HG03558 (cell line): ENCODE measurements around the gene CAMTA1.

Source experiments
- ATAC-seq: cut with Tn5 transposase; IDR thresholded peaks from one replicate; pipeline ENCODE4 v1.9.1; 2021; ENCODE audit warnings: moderate number of reproducible peaks; ENCODE audit not compliant: unreplicated experiment; ENCODE audit errors: extremely low read depth

Gene CAMTA1

GRCh38 chr1:6777813-6778212 lies 7.4 kb upstream of the CAMTA1 start:
- no peak for ATAC-seq

- ATAC-seq = no peak
These were observed 6.0 kb upstream of the CAMTA1 start for GRCh38 chr1:6779089-6779805.

GRCh38 chr1:6782151-6782550 lies 3.1 kb upstream of the CAMTA1 start:
- no peak for ATAC-seq

GRCh38 chr1:6783221-6783620 lies 2.0 kb upstream of the CAMTA1 start:
- ATAC-seq = no peak

GRCh38 chr1:6783936-6784559 lies 1.2 kb upstream of the CAMTA1 start:
- no peak for ATAC-seq

- peak; percentile 52 for ATAC-seq
These were observed 515 bp upstream of the CAMTA1 start for GRCh38 chr1:6784560-6785317.

- no peak for ATAC-seq
These were observed 663 bp downstream of the CAMTA1 start for GRCh38 chr1:6785728-6786505.

- ATAC-seq = no peak
These were observed 3.7 kb downstream of the CAMTA1 start for GRCh38 chr1:6788946-6789345.

GRCh38 chr1:6790146-6790545 lies 4.9 kb downstream of the CAMTA1 start:
- no peak for ATAC-seq

GRCh38 chr1:6794164-6794563 lies 8.9 kb downstream of the CAMTA1 start:
- no peak for ATAC-seq

- no peak for ATAC-seq
These were observed 9.9 kb downstream of the CAMTA1 start for GRCh38 chr1:6795203-6795602.

- ATAC-seq = no peak
These were observed 10.4 kb downstream of the CAMTA1 start for GRCh38 chr1:6795661-6796060.

GRCh38 chr1:6796095-6796494 lies 10.8 kb downstream of the CAMTA1 start:
- ATAC-seq = no peak

- no peak for ATAC-seq
These were observed 14.2 kb downstream of the CAMTA1 start for GRCh38 chr1:6799499-6799898.

- no peak for ATAC-seq
These were observed 15.5 kb downstream of the CAMTA1 start for GRCh38 chr1:6800745-6801144.

- ATAC-seq = no peak
These were observed 15.9 kb downstream of the CAMTA1 start for GRCh38 chr1:6801199-6801598.

- no peak for ATAC-seq
These were observed 16.7 kb downstream of the CAMTA1 start for GRCh38 chr1:6801966-6802365.

GRCh38 chr1:6802454-6802853 lies 17.2 kb downstream of the CAMTA1 start:
- ATAC-seq = no peak

- ATAC-seq = no peak
These were observed 17.6 kb downstream of the CAMTA1 start for GRCh38 chr1:6802893-6803292.

- ATAC-seq = no peak
These were observed 18.1 kb downstream of the CAMTA1 start for GRCh38 chr1:6803357-6803756.

- no peak for ATAC-seq
These were observed 19.8 kb downstream of the CAMTA1 start for GRCh38 chr1:6805004-6805416.
